Gastroesophageal sphincter (tissue), 3 donors: ENCODE data around the gene GADD45B.

Experiments
- CTCF ChIP-seq, 4 experiments: fragments of 200-600 bp in 2 of 4; fragments of 450-650 bp in 2 of 4; sonication (generic) in 1 of 4; IDR thresholded peaks; one replicate each; pipeline ENCODE4 v1.5.1; 2017 to 2019; ENCODE audit warnings: antibody characterized with exemption in 4 of 4, mild to moderate bottlenecking in 2 of 4, moderate library complexity in 2 of 4
- POLR2A ChIP-seq, 2 donors: fragments of 450-650 bp; IDR thresholded peaks; one replicate each; pipeline ENCODE4 v1.6.1; 2017; ENCODE audit warnings: antibody characterized with exemption in 2 of 2, mild to moderate bottlenecking in 2 of 2, moderate library complexity in 1 of 2
- POLR2AphosphoS5 ChIP-seq: sonication (generic); formaldehyde crosslinking; IDR thresholded peaks from one replicate; pipeline ENCODE4 v1.6.1; 2017; ENCODE audit warnings: antibody characterized with exemption

- TF ChIP-seq POLR2A (IDR thresholded peaks at IDR 0.05), result no peak
- no peak for TF ChIP-seq CTCF (IDR thresholded peaks at IDR 0.05)
- no peak for TF ChIP-seq POLR2AphosphoS5
Measured at GRCh38 chr19:2524361-2524839, 48.5 kb downstream of the GADD45B start.
